ENCODE data around the gene CEBPE.

Gene CEBPE

DNA sequence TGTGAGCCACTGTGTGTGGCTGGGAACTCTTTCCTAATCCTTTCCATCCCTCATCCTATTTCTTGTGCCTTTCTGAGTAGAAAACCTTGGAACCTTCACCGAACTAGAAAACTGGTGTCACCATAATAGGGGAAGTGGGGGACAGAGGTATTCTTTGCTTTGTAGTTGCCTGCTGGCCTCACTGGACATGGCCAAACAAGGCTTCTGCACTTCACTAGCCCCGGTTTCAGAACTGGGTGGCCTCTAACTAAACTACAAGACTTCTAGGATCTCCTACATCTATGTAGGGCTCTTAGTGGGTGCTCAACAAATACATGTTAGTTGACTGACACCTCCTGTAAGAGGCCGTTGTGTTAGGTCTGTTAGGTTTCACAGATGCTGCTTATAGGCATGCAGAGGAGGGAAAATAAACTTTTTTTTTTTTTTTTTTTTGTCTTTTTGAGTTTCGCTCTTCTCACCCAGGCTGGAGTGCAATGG, 13.7 kb downstream of the CEBPE start:
- Histone ChIP-seq H3K4me3 (ENCODE audit: low read length, poor library complexity, severe bottlenecking) (no peak overlapping the region), H2AFZ (ENCODE audit: low read length) (no peak overlapping the region), H3K79me2 (ENCODE audit: insufficient read depth, low read length) (no peaks in the 10 kb centered on the region), H3K9me3 (ENCODE audit: insufficient read depth, low read depth, low read length) (no peaks in the 10 kb centered on the region), H3K9ac (ENCODE audit: low read depth, low read length, poor library complexity, severe bottlenecking) (no peak overlapping the region), H4K20me1 (ENCODE audit: insufficient read depth, low read length, poor library complexity, severe bottlenecking) (no peaks in the 10 kb centered on the region), H3K9me2 (replicated peaks; ENCODE audit: low read depth, low read length) (no peaks in the 10 kb centered on the region), H3F3A (ENCODE audit: low read depth) (no peaks in the 10 kb centered on the region), H3K27me3 (ENCODE audit: insufficient read depth, low read length, poor library complexity, severe bottlenecking) (no peaks in the 10 kb centered on the region), H3K4me1 (ENCODE audit: insufficient read depth, low read length, poor library complexity, severe bottlenecking) (no peaks in the 10 kb centered on the region), H3K36me3 (ENCODE audit: insufficient read depth, low read length) (no peaks in the 10 kb centered on the region), H3K4me2 (ENCODE audit: low read depth, low read length, poor library complexity, severe bottlenecking) (no peak overlapping the region)
- TF ChIP-seq, protein P1, sequence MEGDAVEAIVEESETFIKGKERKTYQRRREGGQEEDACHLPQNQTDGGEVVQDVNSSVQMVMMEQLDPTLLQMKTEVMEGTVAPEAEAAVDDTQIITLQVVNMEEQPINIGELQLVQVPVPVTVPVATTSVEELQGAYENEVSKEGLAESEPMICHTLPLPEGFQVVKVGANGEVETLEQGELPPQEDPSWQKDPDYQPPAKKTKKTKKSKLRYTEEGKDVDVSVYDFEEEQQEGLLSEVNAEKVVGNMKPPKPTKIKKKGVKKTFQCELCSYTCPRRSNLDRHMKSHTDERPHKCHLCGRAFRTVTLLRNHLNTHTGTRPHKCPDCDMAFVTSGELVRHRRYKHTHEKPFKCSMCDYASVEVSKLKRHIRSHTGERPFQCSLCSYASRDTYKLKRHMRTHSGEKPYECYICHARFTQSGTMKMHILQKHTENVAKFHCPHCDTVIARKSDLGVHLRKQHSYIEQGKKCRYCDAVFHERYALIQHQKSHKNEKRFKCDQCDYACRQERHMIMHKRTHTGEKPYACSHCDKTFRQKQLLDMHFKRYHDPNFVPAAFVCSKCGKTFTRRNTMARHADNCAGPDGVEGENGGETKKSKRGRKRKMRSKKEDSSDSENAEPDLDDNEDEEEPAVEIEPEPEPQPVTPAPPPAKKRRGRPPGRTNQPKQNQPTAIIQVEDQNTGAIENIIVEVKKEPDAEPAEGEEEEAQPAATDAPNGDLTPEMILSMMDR (conservative IDR thresholded peaks at IDR 0.05; ENCODE audit: low read length) = no peak
- TF ChIP-seq EZH2phosphoT487 (IDR thresholded peaks at IDR 0.05; ENCODE audit: borderline replicate concordance) = no peak

DNA sequence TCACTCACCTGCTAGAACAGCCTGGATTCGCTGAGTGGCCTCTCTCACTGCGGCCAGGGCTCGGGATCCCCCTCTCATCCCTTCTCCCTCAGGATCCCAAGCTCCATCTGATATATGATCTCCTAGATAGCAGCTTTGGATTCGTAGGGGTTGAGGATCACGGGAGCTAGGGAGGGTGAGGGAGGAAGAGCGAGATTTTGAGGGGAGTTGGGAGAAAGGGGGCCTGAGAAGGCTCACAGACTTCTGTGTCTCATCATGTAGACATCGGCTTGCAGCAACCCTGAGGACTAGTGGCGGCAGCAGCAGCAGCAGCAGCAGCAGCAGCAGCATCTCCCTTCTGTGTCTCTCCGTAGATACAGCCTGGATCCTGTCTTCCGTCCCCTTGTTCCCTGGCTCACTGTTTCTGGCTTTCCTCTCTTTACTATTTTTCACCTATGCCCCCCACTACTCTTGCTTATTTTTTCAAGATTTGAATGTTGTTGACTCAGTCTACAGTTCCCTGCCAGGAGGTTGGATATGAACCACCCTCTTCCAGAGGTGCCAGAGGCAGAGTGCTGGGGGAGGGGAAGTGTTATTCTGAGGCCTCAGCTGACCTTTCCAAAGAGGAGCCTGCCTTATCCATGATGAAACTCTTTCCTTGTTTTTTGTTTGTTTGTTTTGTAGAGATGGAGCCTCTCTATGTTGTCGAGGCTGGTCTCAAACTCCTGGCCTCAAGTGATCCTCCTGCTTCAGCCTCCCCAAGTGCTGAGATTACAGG, 14.3 kb downstream of the CEBPE start, which contains the start of gene CIROP:
TSS of gene CIROP (minus strand) at position 399 of the 757 bp plus-strand sequence. CDS start at position 330, 69 bp downstream.
- no peaks in the 10 kb centered on the region for H3K9me3 ChIP-seq (ENCODE audit: insufficient read depth, low read depth, low read length)
- no peaks in the 10 kb centered on the region for H3K27me3 ChIP-seq (ENCODE audit: insufficient read depth, low read length, poor library complexity, severe bottlenecking)
- H3K36me3 ChIP-seq (ENCODE audit: insufficient read depth, low read length) = no peaks in the 10 kb centered on the region
- H3K4me3 ChIP-seq (ENCODE audit: low read length, poor library complexity, severe bottlenecking) = no peak within 1 kb of the TSS
- no peak within 1 kb of the TSS for H2AFZ ChIP-seq (ENCODE audit: low read length)
- TF ChIP-seq EZH2phosphoT487 (IDR thresholded peaks at IDR 0.05; ENCODE audit: borderline replicate concordance) = no peak
- TF ChIP-seq, protein P1 (conservative IDR thresholded peaks at IDR 0.05; ENCODE audit: low read length) = no peak
- H3K9me2 ChIP-seq (replicated peaks; ENCODE audit: low read depth, low read length) = no peaks in the 10 kb centered on the region
- no peaks in the 10 kb centered on the region for H3K4me1 ChIP-seq (ENCODE audit: insufficient read depth, low read length, poor library complexity, severe bottlenecking)
- H3K9ac ChIP-seq (ENCODE audit: low read depth, low read length, poor library complexity, severe bottlenecking) = no peak within 1 kb of the TSS
- H3K4me2 ChIP-seq (ENCODE audit: low read depth, low read length, poor library complexity, severe bottlenecking) = no peak within 1 kb of the TSS
- no peaks in the 10 kb centered on the region for H3F3A ChIP-seq (ENCODE audit: low read depth)
- H3K79me2 ChIP-seq (ENCODE audit: insufficient read depth, low read length) = no peaks in the 10 kb centered on the region
- H4K20me1 ChIP-seq (ENCODE audit: insufficient read depth, low read length, poor library complexity, severe bottlenecking) = no peaks in the 10 kb centered on the region

DNA sequence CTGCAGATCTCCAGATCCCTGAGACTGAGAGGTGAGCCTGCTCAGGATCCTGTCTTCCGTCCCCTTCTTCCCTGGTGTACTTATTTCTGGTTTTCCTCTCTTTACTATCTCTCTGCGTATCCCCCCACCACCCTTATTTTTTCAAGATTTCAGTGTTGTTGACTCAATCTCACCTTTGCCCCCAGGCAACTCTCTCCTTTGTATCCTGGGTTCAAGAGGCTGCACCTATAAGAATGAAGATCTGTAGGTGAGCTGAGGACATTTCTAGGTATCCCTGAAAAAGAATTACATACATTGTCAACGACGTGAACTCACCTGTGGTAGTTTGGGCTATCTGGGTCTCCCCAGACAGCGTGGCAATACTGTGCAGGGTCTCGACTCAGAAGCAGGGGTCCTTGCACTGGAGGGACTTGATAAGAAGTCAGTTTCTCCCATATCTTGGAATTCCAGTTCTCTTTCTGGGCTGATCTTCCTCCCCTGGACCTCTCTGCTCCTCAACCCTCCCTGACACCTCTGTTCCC, 14.9 kb downstream of the CEBPE start:
- TF ChIP-seq, protein P1 (conservative IDR thresholded peaks at IDR 0.05; ENCODE audit: low read length) = no peak
- TF ChIP-seq EZH2phosphoT487 (IDR thresholded peaks at IDR 0.05; ENCODE audit: borderline replicate concordance) = no peak
- no peak overlapping the region for H3K4me3 ChIP-seq (ENCODE audit: low read length, poor library complexity, severe bottlenecking)
- no peaks in the 10 kb centered on the region for H3K9me3 ChIP-seq (ENCODE audit: insufficient read depth, low read depth, low read length)
- no peaks in the 10 kb centered on the region for H3K27me3 ChIP-seq (ENCODE audit: insufficient read depth, low read length, poor library complexity, severe bottlenecking)
- H3K4me1 ChIP-seq (ENCODE audit: insufficient read depth, low read length, poor library complexity, severe bottlenecking) = peaks cover 6% of the 10 kb centered on the region
- H3K4me2 ChIP-seq (ENCODE audit: low read depth, low read length, poor library complexity, severe bottlenecking) = no peak overlapping the region
- no peaks in the 10 kb centered on the region for H3K36me3 ChIP-seq (ENCODE audit: insufficient read depth, low read length)
- H3K9ac ChIP-seq (ENCODE audit: low read depth, low read length, poor library complexity, severe bottlenecking) = no peak overlapping the region
- no peaks in the 10 kb centered on the region for H3K9me2 ChIP-seq (replicated peaks; ENCODE audit: low read depth, low read length)
- no peak overlapping the region for H2AFZ ChIP-seq (ENCODE audit: low read length)
- H4K20me1 ChIP-seq (ENCODE audit: insufficient read depth, low read length, poor library complexity, severe bottlenecking) = no peaks in the 10 kb centered on the region
- H3F3A ChIP-seq (ENCODE audit: low read depth) = no peaks in the 10 kb centered on the region
- H3K79me2 ChIP-seq (ENCODE audit: insufficient read depth, low read length) = no peaks in the 10 kb centered on the region

All from Loucy (cell line).